Mesothelial cell of epicardium (in vitro differentiated cells): Measurements from ENCODE around the gene NHSL2. TPM values are rescaled to one million over a fixed set of nuclear protein-coding genes. Genes with fewer than 3 reads are reported as not detected.

ENCODE experiments used
- DNase-seq, 2 experiments: peaks; one replicate each; pipeline ENCODE4 v3.0.0; 2021; ENCODE audit warnings: low spot score in 2 of 2; ENCODE audit not compliant: unreplicated experiment in 2 of 2
- H3K27ac Mint-ChIP-seq: 2 replicates; pipeline ENCODE4 v1.8.0; 2021; ENCODE audit warnings: mixed read lengths
- H3K27me3 Mint-ChIP-seq: 2 replicates; pipeline ENCODE4 v1.8.0; 2021; ENCODE audit warnings: low read depth, mixed read lengths
- H3K36me3 Mint-ChIP-seq: 2 replicates; pipeline ENCODE4 v1.8.0; 2021; ENCODE audit warnings: mixed read lengths
- H3K4me1 Mint-ChIP-seq: 2 replicates; pipeline ENCODE4 v1.8.0; 2021; ENCODE audit warnings: mixed read lengths
- H3K4me3 Mint-ChIP-seq: 2 replicates; pipeline ENCODE4 v1.8.0; 2021; ENCODE audit warnings: mild to moderate bottlenecking, moderate library complexity, mixed read lengths
- H3K9me3 Mint-ChIP-seq: 2 replicates; pipeline ENCODE4 v1.8.0; 2021; ENCODE audit warnings: mixed read lengths
- CTCF ChIP-seq: fragments of 200-600 bp; sonication (generic); IDR thresholded peaks from one replicate; pipeline ENCODE4 v1.5.0; 2021; ENCODE audit warnings: antibody characterized with exemption; ENCODE audit not compliant: unreplicated experiment
- total RNA-seq: library from RNA; stranded (reverse); gene quantifications from 3 replicates; pipeline ENCODE4 v1.2.1, GENCODE V29; 2021

Gene NHSL2
- total RNA-seq, 1 donor from 2014 or later: 24.0 TPM

- TF ChIP-seq CTCF: no peak
- Mint-ChIP-seq H3K4me1 (peaks cover 29% of the 10 kb centered on the region), H3K9me3 (peaks cover 11% of the 10 kb centered on the region), H3K27ac (peak overlapping the region; percentile 14), H3K36me3 (no peaks in the 10 kb centered on the region), H3K4me3 (no peak overlapping the region), H3K27me3 (no peaks in the 10 kb centered on the region)
- no peak for DNase-seq
Measured at GRCh38 chrX:72001471-72001870, 90.8 kb downstream of the NHSL2 start.

- Mint-ChIP-seq H3K27ac (no peak overlapping the region), H3K27me3 (no peaks in the 10 kb centered on the region), H3K4me3 (no peak overlapping the region), H3K4me1 (peaks cover 25% of the 10 kb centered on the region), H3K9me3 (peaks cover 11% of the 10 kb centered on the region), H3K36me3 (no peaks in the 10 kb centered on the region)
- TF ChIP-seq CTCF: no peak
- DNase-seq: no peak
Measured at GRCh38 chrX:72001906-72002305, 91.3 kb downstream of the NHSL2 start.

- peaks cover 11% of the 10 kb centered on the region for H3K9me3 Mint-ChIP-seq
- no peaks in the 10 kb centered on the region for H3K36me3 Mint-ChIP-seq
- no peak for TF ChIP-seq CTCF
- no peak for DNase-seq
- H3K27ac Mint-ChIP-seq: peak overlapping the region; percentile 1
- no peak overlapping the region for H3K4me3 Mint-ChIP-seq
- peaks cover 18% of the 10 kb centered on the region for H3K4me1 Mint-ChIP-seq
- no peaks in the 10 kb centered on the region for H3K27me3 Mint-ChIP-seq
Measured at GRCh38 chrX:72002875-72003274, 92.2 kb downstream of the NHSL2 start.

GRCh38 chrX:72003811-72004750, 93.4 kb downstream of the NHSL2 start:
- Mint-ChIP-seq H3K27ac (peak overlapping the region; percentile 26), H3K4me3 (no peak overlapping the region)

GRCh38 chrX:72005046-72005445, 94.4 kb downstream of the NHSL2 start:
- Mint-ChIP-seq H3K4me1 (peaks cover 18% of the 10 kb centered on the region), H3K4me3 (no peak overlapping the region), H3K27me3 (no peaks in the 10 kb centered on the region), H3K9me3 (peaks cover 10% of the 10 kb centered on the region), H3K27ac (no peak overlapping the region), H3K36me3 (peaks cover 3% of the 10 kb centered on the region)
- no peak for TF ChIP-seq CTCF
- no peak for DNase-seq

More at GRCh38 chrX:72003811-72004750, 93.4 kb downstream of the NHSL2 start:
- Mint-ChIP-seq H3K4me1 (peaks cover 18% of the 10 kb centered on the region), H3K36me3 (no peaks in the 10 kb centered on the region), H3K9me3 (peaks cover 6% of the 10 kb centered on the region), H3K27me3 (no peaks in the 10 kb centered on the region)
- no peak for TF ChIP-seq CTCF
- no peak for DNase-seq
